ENCODE measurements around the gene TGFBI.

Gene TGFBI

GRCh38 chr5:135998889-135999288, 29.9 kb upstream of the TGFBI start:
- Histone ChIP-seq H3K14ac (ENCODE audit: low read length) (peak overlapping the region; percentile 10), H4K91ac (ENCODE audit: low read depth, low read length) (peak overlapping the region; percentile 68), H3K23ac (ENCODE audit: low read length) (no peak overlapping the region), H3K79me1 (ENCODE audit: low read length) (peaks cover 48% of the 10 kb centered on the region), H2AK5ac (ENCODE audit: low read length) (no peak overlapping the region), H3K4me3 (ENCODE audit: low read depth, low read length) (no peak overlapping the region), H3K36me3 (ENCODE audit: control insufficient read depth in 1 of 2, insufficient read depth in 2 of 2, low read length in 2 of 2) (peaks cover 0 to 1% of the 10 kb centered on the region in 2 experiments), H4K8ac (ENCODE audit: low read depth, low read length) (no peak overlapping the region), H3K4me2 (ENCODE audit: low read length) (no peak overlapping the region), H2AFZ (ENCODE audit: insufficient read depth, low read length, poor library complexity) (no peak overlapping the region), H3K18ac (ENCODE audit: low read length) (peak overlapping the region; percentile 4), H3K27me3 (ENCODE audit: insufficient read depth, low read length) (no peaks in the 10 kb centered on the region), H3K27ac (ENCODE audit: low read depth, low read length) (peak overlapping the region; percentile 45), H3K4ac (ENCODE audit: low read depth, low read length) (no peak overlapping the region), H3K4me1 (ENCODE audit: control insufficient read depth in 1 of 2, insufficient read depth in 2 of 2, low read length in 2 of 2) (peaks cover 12 to 25% of the 10 kb centered on the region in 2 experiments), H3K79me2 (ENCODE audit: control insufficient read depth, insufficient read depth, low read length, poor library complexity) (peaks cover 2% of the 10 kb centered on the region), H2BK120ac (ENCODE audit: insufficient read depth, low read length, poor library complexity) (peak overlapping the region; percentile 0), H2BK12ac (ENCODE audit: low read length) (peak overlapping the region; percentile 89), H2BK5ac (ENCODE audit: low read depth, low read length, poor library complexity) (peak overlapping the region; percentile 69), H4K12ac (ENCODE audit: low read depth, low read length) (no peak overlapping the region), H3K9me3 (ENCODE audit: insufficient read depth, low read depth, low read length) (peaks cover 2% of the 10 kb centered on the region), H3K9ac (ENCODE audit: low read length) (no peak overlapping the region)
- no CpG with 5 or more reads among the region's 6 CpGs for WGBS (ENCODE audit: extremely low coverage, insufficient coverage, insufficient read length)
- DNase-seq: no peak

GRCh38 chr5:135999406-136000139, 29.2 kb upstream of the TGFBI start:
- Histone ChIP-seq H2AK5ac (ENCODE audit: low read length) (no peak overlapping the region), H3K36me3 (ENCODE audit: control insufficient read depth in 1 of 2, insufficient read depth in 2 of 2, low read length in 2 of 2) (peaks cover 0 to 1% of the 10 kb centered on the region in 2 experiments), H3K14ac (ENCODE audit: low read length) (no peak overlapping the region), H4K91ac (ENCODE audit: low read depth, low read length) (peak overlapping the region; percentile 26), H3K18ac (ENCODE audit: low read length) (no peak overlapping the region), H3K9me3 (ENCODE audit: insufficient read depth, low read depth, low read length) (peaks cover 2% of the 10 kb centered on the region), H4K12ac (ENCODE audit: low read depth, low read length) (no peak overlapping the region), H2BK5ac (ENCODE audit: low read depth, low read length, poor library complexity) (peak overlapping the region; percentile 62), H3K79me2 (ENCODE audit: control insufficient read depth, insufficient read depth, low read length, poor library complexity) (peaks cover 2% of the 10 kb centered on the region), H3K4me2 (ENCODE audit: low read length) (no peak overlapping the region), H3K4me1 (ENCODE audit: control insufficient read depth in 1 of 2, insufficient read depth in 2 of 2, low read length in 2 of 2) (peaks cover 12 to 25% of the 10 kb centered on the region in 2 experiments), H3K23ac (ENCODE audit: low read length) (no peak overlapping the region), H2AFZ (ENCODE audit: insufficient read depth, low read length, poor library complexity) (no peak overlapping the region), H3K79me1 (ENCODE audit: low read length) (peaks cover 46% of the 10 kb centered on the region), H3K27ac (ENCODE audit: low read depth, low read length) (peak overlapping the region; percentile 48), H3K9ac (ENCODE audit: low read length) (no peak overlapping the region), H3K27me3 (ENCODE audit: insufficient read depth, low read length) (no peaks in the 10 kb centered on the region), H2BK120ac (ENCODE audit: insufficient read depth, low read length, poor library complexity) (peak overlapping the region; percentile 35), H3K4me3 (ENCODE audit: low read depth, low read length) (no peak overlapping the region), H3K4ac (ENCODE audit: low read depth, low read length) (no peak overlapping the region), H4K8ac (ENCODE audit: low read depth, low read length) (no peak overlapping the region), H2BK12ac (ENCODE audit: low read length) (no peak overlapping the region)
- no CpG with 5 or more reads among the region's 8 CpGs for WGBS (ENCODE audit: extremely low coverage, insufficient coverage, insufficient read length)
- DNase-seq: peak in 1 of 2 donors; percentile 18

GRCh38 chr5:136000147-136000546, 28.6 kb upstream of the TGFBI start:
- Histone ChIP-seq H3K4me3 (ENCODE audit: low read depth, low read length) (no peak overlapping the region), H2AK5ac (ENCODE audit: low read length) (peak overlapping the region; percentile 91), H3K9ac (ENCODE audit: low read length) (no peak overlapping the region), H3K4me2 (ENCODE audit: low read length) (no peak overlapping the region), H3K27me3 (ENCODE audit: insufficient read depth, low read length) (no peaks in the 10 kb centered on the region), H3K4ac (ENCODE audit: low read depth, low read length) (no peak overlapping the region), H3K9me3 (ENCODE audit: insufficient read depth, low read depth, low read length) (peaks cover 2% of the 10 kb centered on the region), H2BK120ac (ENCODE audit: insufficient read depth, low read length, poor library complexity) (peak overlapping the region; percentile 84), H3K23ac (ENCODE audit: low read length) (no peak overlapping the region), H3K79me2 (ENCODE audit: control insufficient read depth, insufficient read depth, low read length, poor library complexity) (peaks cover 2% of the 10 kb centered on the region), H3K36me3 (ENCODE audit: control insufficient read depth in 1 of 2, insufficient read depth in 2 of 2, low read length in 2 of 2) (peaks cover 0 to 1% of the 10 kb centered on the region in 2 experiments), H4K8ac (ENCODE audit: low read depth, low read length) (no peak overlapping the region), H2BK12ac (ENCODE audit: low read length) (peak overlapping the region; percentile 97), H3K18ac (ENCODE audit: low read length) (no peak overlapping the region), H3K4me1 (ENCODE audit: control insufficient read depth in 1 of 2, insufficient read depth in 2 of 2, low read length in 2 of 2) (peaks cover 12 to 23% of the 10 kb centered on the region in 2 experiments), H2BK5ac (ENCODE audit: low read depth, low read length, poor library complexity) (peak overlapping the region; percentile 62), H2AFZ (ENCODE audit: insufficient read depth, low read length, poor library complexity) (no peak overlapping the region), H3K79me1 (ENCODE audit: low read length) (peaks cover 41% of the 10 kb centered on the region), H4K12ac (ENCODE audit: low read depth, low read length) (no peak overlapping the region), H3K27ac (ENCODE audit: low read depth, low read length) (peak overlapping the region; percentile 48), H4K91ac (ENCODE audit: low read depth, low read length) (peak overlapping the region; percentile 76), H3K14ac (ENCODE audit: low read length) (peak overlapping the region; percentile 54)
- no CpG with 5 or more reads among the region's 2 CpGs for WGBS (ENCODE audit: extremely low coverage, insufficient coverage, insufficient read length)
- DNase-seq: no peak

DNA sequence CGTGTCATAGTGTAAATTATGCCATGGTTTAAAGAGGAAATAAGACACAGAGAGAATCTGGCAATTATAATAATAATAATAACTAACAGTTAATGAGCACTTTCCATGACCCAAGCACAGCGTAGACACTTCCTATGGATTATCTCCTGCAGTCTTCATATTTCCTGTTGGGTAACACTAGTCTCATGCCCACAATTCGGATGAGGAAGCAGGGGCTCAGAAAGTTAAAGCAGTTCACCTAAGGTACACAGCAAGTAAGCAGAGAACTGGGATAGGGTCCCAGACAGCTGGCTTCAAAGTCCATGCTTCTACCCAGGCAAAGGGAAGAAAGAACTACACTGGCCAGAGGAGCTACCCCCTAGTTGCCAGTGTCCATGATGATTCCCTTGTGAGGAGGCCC, 27.9 kb upstream of the TGFBI start:
- H3K36me3 ChIP-seq (ENCODE audit: control insufficient read depth in 1 of 2, insufficient read depth in 2 of 2, low read length in 2 of 2): no peaks in the 10 kb centered on the region
- H3K4me3 ChIP-seq (ENCODE audit: low read depth, low read length): no peak overlapping the region
- H2AK5ac ChIP-seq (ENCODE audit: low read length): peak overlapping the region; percentile 51
- no peak overlapping the region for H4K12ac ChIP-seq (ENCODE audit: low read depth, low read length)
- no peaks in the 10 kb centered on the region for H3K9me3 ChIP-seq (ENCODE audit: insufficient read depth, low read depth, low read length)
- H3K79me1 ChIP-seq (ENCODE audit: low read length): peaks cover 35% of the 10 kb centered on the region
- peaks cover 2% of the 10 kb centered on the region for H3K79me2 ChIP-seq (ENCODE audit: control insufficient read depth, insufficient read depth, low read length, poor library complexity)
- no peak overlapping the region for H3K4ac ChIP-seq (ENCODE audit: low read depth, low read length)
- H3K14ac ChIP-seq (ENCODE audit: low read length): peak overlapping the region; percentile 47
- H2AFZ ChIP-seq (ENCODE audit: insufficient read depth, low read length, poor library complexity): no peak overlapping the region
- H2BK12ac ChIP-seq (ENCODE audit: low read length): peak overlapping the region; percentile 63
- DNase-seq: no peak
- H3K27ac ChIP-seq (ENCODE audit: low read depth, low read length): no peak overlapping the region
- peak overlapping the region; percentile 59 for H2BK5ac ChIP-seq (ENCODE audit: low read depth, low read length, poor library complexity)
- no peaks in the 10 kb centered on the region for H3K27me3 ChIP-seq (ENCODE audit: insufficient read depth, low read length)
- H3K23ac ChIP-seq (ENCODE audit: low read length): no peak overlapping the region
- H3K9ac ChIP-seq (ENCODE audit: low read length): no peak overlapping the region
- no CpG with 5 or more reads among the region's 3 CpGs for WGBS (ENCODE audit: extremely low coverage, insufficient coverage, insufficient read length)
- peak overlapping the region; percentile 40 for H4K91ac ChIP-seq (ENCODE audit: low read depth, low read length)
- H4K8ac ChIP-seq (ENCODE audit: low read depth, low read length): peak overlapping the region; percentile 57
- peak overlapping the region; percentile 57 for H2BK120ac ChIP-seq (ENCODE audit: insufficient read depth, low read length, poor library complexity)
- peaks cover 12 to 22% of the 10 kb centered on the region in 2 experiments for H3K4me1 ChIP-seq (ENCODE audit: control insufficient read depth in 1 of 2, insufficient read depth in 2 of 2, low read length in 2 of 2)
- H3K4me2 ChIP-seq (ENCODE audit: low read length): no peak overlapping the region
- H3K18ac ChIP-seq (ENCODE audit: low read length): peak overlapping the region; percentile 63
